ENCODE data around the gene AASS.

DNA sequence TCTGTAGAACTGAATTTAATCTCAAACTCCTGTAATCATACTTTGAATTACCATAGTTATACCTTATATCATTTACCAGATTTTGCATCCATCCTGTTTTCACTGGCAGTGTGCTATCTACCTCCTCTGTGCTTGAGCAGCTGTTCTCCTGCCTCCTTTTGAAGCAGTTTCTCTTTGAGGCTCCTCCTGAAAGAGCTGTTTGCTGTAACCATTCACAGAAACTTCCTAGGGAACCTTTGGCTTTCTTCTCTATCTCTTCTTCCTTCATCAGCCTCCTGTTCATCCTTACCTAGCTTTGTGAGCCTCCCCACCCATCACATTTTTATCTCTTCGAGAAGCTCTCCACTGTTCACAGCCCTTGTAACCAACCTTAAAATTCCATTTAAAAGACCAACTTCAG, 108.2 kb downstream of the AASS start:
- TF ChIP-seq, protein P1, sequence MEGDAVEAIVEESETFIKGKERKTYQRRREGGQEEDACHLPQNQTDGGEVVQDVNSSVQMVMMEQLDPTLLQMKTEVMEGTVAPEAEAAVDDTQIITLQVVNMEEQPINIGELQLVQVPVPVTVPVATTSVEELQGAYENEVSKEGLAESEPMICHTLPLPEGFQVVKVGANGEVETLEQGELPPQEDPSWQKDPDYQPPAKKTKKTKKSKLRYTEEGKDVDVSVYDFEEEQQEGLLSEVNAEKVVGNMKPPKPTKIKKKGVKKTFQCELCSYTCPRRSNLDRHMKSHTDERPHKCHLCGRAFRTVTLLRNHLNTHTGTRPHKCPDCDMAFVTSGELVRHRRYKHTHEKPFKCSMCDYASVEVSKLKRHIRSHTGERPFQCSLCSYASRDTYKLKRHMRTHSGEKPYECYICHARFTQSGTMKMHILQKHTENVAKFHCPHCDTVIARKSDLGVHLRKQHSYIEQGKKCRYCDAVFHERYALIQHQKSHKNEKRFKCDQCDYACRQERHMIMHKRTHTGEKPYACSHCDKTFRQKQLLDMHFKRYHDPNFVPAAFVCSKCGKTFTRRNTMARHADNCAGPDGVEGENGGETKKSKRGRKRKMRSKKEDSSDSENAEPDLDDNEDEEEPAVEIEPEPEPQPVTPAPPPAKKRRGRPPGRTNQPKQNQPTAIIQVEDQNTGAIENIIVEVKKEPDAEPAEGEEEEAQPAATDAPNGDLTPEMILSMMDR (IDR thresholded peaks at IDR 0.05), result no peak
- no peak for TF ChIP-seq POLR2AphosphoS5 (IDR thresholded peaks at IDR 0.05)
- TF ChIP-seq POLR2A (IDR thresholded peaks at IDR 0.05), result no peak
